Measurements from ENCODE around the gene NID1.
"Not testable (repeated sequence)": the region's sequence is repeated elsewhere in the genome, so short reads cannot be mapped to it uniquely, and the experiment has no call there.

NID1 gene

GRCh38 chr1:236096660-236097482, 32.0 kb upstream of the NID1 start:
- DNase-seq (ENCODE audit: low read depth, low spot score): peak; percentile 33

- DNase-seq (ENCODE audit: low read depth, low spot score): no peak
Measured at GRCh38 chr1:236095705-236096520, 31.0 kb upstream of the NID1 start.

- DNase-seq (ENCODE audit: low read depth, low spot score): no peak
Measured at GRCh38 chr1:236092899-236093298, 28.0 kb upstream of the NID1 start.

- DNase-seq (ENCODE audit: low read depth, low spot score): no peak
Measured at GRCh38 chr1:236091933-236092318, 27.0 kb upstream of the NID1 start.

GRCh38 chr1:236090741-236091147, 25.9 kb upstream of the NID1 start:
- DNase-seq (ENCODE audit: low read depth, low spot score): no peak

GRCh38 chr1:236089046-236089773, 24.3 kb upstream of the NID1 start:
- DNase-seq (ENCODE audit: low read depth, low spot score): no peak

- DNase-seq (ENCODE audit: low read depth, low spot score): no peak
Measured at GRCh38 chr1:236086537-236086936, 21.6 kb upstream of the NID1 start.

- no peak for DNase-seq (ENCODE audit: low read depth, low spot score)
Measured at GRCh38 chr1:236085545-236086159, 20.8 kb upstream of the NID1 start.

- DNase-seq (ENCODE audit: low read depth, low spot score): no peak
Measured at GRCh38 chr1:236084386-236084730, 19.5 kb upstream of the NID1 start.

- no peak for DNase-seq (ENCODE audit: low read depth, low spot score)
Measured at GRCh38 chr1:236083650-236084385, 18.9 kb upstream of the NID1 start.

GRCh38 chr1:236082526-236082925, 17.6 kb upstream of the NID1 start:
- no peak for DNase-seq (ENCODE audit: low read depth, low spot score)

GRCh38 chr1:236081546-236082227, 16.8 kb upstream of the NID1 start:
- no peak for DNase-seq (ENCODE audit: low read depth, low spot score)

GRCh38 chr1:236079703-236080102, 14.8 kb upstream of the NID1 start:
- no peak for DNase-seq (ENCODE audit: low read depth, low spot score)

- DNase-seq (ENCODE audit: low read depth, low spot score): no peak
Measured at GRCh38 chr1:236078993-236079392, 14.1 kb upstream of the NID1 start.

- not testable (repeated sequence) for DNase-seq (ENCODE audit: low read depth, low spot score)
Measured at GRCh38 chr1:236078077-236078476, 13.2 kb upstream of the NID1 start.

GRCh38 chr1:236075848-236076247, 11.0 kb upstream of the NID1 start:
- no peak for DNase-seq (ENCODE audit: low read depth, low spot score)

- DNase-seq (ENCODE audit: low read depth, low spot score): no peak
Measured at GRCh38 chr1:236073307-236073897, 8.5 kb upstream of the NID1 start.

GRCh38 chr1:236072001-236072400, 7.1 kb upstream of the NID1 start:
- DNase-seq (ENCODE audit: low read depth, low spot score): no peak

GRCh38 chr1:236070753-236071152, 5.9 kb upstream of the NID1 start:
- DNase-seq (ENCODE audit: low read depth, low spot score): no peak

GRCh38 chr1:236069796-236070195, 4.9 kb upstream of the NID1 start:
- DNase-seq (ENCODE audit: low read depth, low spot score): no peak
